Stimulated activated CD4-positive, alpha-beta T cell treated with anti-CD3 and anti-CD28 coated beads, Interleukin-15, amount 100 ng/mL, for 1 hour (primary cell): ENCODE results near the gene OR8D2.

Experiments
- DNase-seq, 2 donors: peaks; one replicate each; pipeline ENCODE4 v3.0.0-alpha.2; 2020; ENCODE audit warnings: low read depth in 1 of 2, low spot score in 1 of 2

Gene OR8D2

GRCh38 chr11:124320097-124320496 is at the start of gene OR8D2:
TSS of gene OR8D2 (minus strand) at chr11:124320197. CDS start at chr11:124320197, 0 bp downstream.
- DNase-seq = no peak

DNA sequence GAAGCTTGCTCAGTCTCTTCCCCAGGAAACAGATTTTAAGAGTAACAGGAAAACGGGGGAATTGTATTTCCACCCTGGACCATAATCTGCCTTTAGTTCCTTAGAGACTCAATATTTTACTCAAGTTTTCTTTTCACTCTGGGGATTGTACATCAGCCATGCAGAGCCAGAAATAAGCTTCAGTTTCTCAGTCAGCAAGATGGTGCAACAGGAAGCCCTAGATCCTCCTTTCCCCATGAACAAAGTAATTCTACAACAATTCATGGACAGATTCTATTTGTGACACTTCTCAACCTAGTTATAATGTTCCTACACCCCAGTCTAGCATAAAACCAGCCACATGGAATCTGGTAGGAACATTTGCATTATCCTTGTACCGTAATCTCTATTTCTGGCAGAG is 39.6 kb upstream of the OR8D2 start:
- DNase-seq = no peak

DNA sequence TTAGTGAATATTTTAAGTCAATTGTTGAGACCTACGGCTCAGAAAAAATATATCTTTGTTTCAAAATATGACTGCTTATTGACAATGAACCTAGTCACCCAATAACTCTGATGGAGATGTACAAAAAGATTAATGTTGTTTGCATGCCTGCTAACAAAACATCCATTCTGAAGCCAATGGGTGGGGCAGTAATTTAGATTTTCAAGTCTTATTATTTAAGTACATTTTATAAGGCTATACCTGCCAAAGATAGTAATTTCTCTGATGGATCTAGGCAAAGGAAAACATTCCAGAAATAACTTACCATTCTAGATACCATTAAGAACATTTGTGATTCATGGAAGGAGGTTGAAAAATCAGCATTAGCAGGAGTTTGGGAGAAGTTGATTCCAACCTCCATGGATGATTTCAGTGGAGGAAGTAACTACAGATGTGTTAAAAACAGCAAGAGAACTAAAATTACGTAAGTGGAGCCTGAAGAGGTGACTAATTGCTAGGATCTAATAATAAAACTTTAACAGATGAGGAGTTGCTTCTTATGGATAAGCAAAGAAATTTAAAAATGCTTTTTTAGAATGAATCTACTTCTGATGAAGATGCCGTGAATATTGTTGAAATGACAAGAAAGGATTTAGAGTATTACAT is 26.4 kb upstream of the OR8D2 start:
- DNase-seq = no peak

DNA sequence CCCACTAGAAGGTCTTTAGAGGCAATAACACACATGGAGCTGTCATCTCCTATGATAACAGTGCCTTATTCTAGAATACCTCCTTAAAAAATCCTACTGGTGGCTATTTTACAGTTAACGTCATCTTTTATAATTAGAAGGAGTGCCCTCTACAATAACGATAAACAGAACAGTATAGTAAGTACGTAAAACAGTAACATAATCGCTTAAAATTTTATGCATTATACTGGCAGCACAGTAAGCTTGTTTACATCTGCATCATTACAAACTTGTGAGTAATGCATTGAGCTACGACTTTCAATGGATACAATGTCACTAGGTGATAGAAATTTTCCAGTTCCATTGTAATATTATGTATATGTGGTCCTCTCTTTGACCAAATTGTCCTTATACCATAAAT is 24.3 kb upstream of the OR8D2 start:
- DNase-seq = no peak

DNA sequence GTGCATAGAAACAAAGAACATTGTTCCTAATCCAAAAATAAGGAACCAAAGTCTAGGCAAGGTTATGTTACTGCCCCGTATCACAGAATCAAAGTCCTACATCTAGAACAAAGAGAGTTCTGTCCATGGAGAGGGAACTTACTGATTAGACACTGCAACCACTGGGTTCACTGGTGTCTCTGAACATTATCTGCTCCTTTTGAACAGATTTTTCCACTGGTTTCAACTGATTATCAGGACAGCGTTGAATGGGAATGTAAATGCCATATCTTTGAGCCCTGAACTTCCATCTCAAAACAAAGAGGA is 20.1 kb upstream of the OR8D2 start:
- no peak for DNase-seq

DNA sequence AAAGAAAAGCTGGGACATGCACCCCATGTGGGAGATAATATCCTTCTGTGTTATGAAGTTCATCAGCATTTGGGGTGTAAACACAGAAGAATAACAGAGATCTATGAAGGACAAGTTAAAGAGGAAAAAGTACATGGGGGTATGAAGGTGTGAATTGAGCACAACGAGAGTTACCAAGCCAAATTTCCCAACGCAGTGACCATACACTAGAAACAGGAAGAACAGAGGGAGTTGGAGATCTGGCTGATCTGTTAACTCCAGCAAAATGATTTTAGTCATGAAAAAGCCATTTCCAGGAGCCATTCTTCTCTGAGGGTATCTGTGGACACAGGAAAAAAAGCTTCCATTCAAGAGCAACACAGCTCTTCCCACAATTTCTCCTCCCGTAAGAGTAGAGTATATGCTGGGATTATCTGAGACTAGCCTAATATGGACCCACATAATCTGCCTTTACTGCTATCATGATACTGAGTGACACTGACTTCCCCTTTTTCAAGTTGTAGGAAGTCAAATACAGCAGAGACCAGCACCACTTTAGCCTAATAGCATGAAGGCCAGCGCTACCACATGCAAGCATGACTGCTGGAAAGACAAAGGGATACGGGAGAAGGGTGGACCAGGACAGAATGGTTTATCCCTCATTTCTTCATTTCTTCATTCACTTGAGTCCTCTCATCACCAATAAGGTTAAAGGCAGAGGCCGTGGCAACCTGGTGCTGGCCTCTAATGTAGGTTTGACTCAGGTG is 19.6 kb upstream of the OR8D2 start:
- DNase-seq = no peak

DNA sequence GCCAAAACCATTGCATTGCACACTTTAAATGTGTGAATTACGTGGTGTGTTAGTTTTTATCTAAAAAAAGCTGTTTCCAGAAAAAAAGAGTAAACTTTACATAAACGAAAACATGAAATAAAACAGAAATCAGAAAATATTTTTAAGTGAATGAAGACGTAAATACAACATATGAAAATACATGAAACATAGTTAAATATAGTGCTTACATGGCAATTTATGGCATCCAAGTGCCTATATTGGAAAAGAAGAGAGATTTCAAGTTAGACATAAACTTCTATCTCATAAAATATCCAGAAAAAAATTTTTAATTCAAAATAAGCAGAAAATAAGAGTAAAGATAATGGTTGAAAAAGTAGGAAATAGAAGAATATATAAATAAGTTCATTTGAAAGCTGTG is 11.9 kb upstream of the OR8D2 start:
- no peak for DNase-seq

- no peak for DNase-seq
Observed at GRCh38 chr11:124329787-124330478, 9.9 kb upstream of the OR8D2 start.

- DNase-seq = no peak
Observed at GRCh38 chr11:124327775-124328174, 7.8 kb upstream of the OR8D2 start.

DNA sequence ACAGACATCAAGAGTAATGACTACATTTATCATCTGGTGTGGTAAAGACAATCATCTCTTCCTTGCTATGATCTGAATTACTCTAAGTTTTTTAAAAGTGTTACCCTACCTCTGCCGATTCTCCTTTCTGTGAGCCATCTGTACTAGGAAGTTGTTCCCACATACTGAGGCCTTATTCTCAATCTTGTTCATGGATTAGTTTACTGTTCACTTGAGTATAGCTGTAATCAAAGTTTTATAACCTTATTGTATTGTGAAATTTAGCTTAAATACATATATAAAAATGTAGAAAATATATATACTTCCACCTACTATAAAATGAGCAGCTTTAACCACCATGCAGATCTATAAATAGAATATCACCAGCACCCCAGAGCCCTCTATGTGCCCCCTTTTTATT is 2.4 kb upstream of the OR8D2 start:
- DNase-seq = no peak

DNA sequence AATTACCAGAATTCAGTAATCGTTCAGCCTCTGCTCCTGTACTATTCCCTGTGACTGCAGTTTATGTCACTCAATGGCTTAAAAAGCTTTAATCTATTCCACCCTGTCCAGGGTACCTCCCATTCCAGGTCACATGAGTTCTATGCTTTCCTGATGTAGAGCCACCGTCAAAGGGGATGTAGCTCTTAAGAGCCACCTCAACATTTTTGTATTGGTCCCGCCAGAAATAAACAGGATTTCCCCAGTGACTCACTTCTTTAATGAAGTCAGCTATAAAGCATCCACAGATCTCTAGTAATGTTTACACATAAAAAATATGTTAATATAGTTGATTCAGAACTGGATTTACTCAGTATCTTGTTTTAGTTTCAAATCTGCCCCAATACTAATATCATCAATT is 4.9 kb downstream of the OR8D2 start:
- DNase-seq = no peak

GRCh38 chr11:124313849-124314248 is 6.1 kb downstream of the OR8D2 start, which contains the start of gene OR8D1:
TSS of gene OR8D1 (minus strand) at chr11:124313949. CDS start at chr11:124310766, 3,183 bp downstream.
- DNase-seq = no peak

DNA sequence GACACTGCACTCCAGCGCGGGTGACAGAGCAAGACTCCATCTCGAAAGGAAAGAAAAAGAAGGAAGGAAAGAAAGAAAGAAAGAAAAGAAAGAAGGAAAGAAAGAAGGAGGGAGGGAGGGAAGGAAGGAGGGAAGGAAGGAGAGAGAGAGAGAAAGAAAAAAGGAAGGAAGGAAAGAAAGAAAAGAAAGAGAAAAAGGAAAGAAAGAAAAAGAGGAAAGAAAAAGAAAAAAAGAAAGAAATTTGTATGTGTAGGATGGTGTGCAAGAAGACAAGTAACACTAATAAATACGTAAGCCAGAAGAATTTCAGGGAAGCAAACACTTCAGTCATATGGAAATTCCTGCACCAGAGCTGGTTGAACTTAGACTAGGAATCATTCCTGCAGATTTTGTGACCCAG is 6.9 kb downstream of the OR8D2 start:
- no peak for DNase-seq

- no peak for DNase-seq
Observed at GRCh38 chr11:124311670-124312069, 8.3 kb downstream of the OR8D2 start.

DNA sequence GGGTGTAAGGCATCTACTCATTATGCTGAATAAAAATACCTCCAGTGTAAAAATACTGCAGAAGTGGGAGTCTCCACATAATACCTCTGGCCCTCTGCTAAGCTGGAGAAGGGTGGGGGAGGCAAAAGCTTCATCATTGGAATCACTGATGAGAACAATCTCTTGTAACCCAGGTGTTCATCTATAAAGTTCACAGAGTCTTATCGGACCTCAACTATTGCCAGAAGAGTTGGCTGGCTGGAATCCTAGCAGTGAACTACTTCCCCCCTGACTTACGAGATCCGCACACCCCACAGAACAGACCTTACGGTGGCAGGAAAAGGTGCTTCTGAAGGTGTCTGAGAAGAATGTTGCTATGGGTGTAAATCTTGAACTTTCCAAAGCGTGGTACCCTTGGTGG is 8.7 kb downstream of the OR8D2 start:
- no peak for DNase-seq

- DNase-seq = no peak
Observed at GRCh38 chr11:124310721-124311120, 9.3 kb downstream of the OR8D2 start.

DNA sequence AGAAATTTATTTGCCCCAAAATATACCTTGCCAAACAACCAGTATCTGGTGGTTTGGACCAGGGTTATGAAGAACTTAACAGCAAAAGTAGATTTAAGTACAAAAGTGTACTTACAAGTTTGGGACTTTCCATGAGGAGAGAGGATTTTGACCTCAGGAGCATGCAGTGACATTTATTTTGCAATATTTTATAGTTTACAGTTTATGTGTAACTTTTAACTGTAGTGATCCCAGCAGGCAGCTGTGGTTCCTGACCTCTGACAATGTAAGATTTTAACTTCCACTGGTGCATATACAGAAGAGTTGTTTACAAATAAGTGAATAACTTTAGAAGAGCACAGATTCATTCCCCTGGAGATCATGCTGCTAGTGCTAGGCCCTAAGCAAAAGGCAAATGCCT is 12.9 kb downstream of the OR8D2 start:
- DNase-seq = no peak

DNA sequence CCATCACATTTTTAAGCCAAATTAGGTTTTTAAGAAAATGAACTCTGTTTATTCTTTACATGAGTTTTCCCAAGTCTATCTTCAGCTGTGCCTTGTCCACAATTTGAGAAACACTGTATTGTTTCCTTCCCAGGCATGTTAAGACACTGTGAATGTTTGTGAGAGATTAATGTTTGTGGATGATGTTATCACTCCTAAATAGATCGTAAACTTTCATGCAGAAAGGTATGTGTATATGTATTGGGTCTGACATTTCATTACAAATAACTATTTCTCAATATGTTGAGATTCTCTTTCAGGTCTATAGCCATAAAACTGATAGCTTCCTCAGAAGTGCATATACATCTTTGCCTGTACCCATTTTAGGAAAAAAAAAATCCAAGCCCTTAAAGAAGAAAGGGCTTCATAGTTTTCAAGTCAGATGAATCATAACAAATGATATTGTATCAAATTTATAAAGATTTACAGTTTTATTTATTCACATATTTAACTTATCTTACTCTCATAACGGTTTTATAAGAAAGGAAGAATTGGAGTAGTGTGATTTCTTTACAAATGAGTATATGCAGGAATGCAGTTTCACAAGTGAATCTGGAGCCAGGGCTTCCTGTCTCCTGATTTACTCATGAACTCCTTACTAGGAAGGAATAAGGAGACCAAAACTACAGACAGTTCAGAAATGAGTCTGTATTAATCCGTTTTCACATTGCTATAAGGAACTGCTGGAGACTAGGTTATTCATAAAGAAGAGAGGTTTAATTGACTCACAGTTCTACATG is 17.5 kb downstream of the OR8D2 start:
- no peak for DNase-seq

- no peak for DNase-seq
Observed at GRCh38 chr11:124301548-124301947, 18.4 kb downstream of the OR8D2 start.

GRCh38 chr11:124297921-124298320 is 22.1 kb downstream of the OR8D2 start:
- no peak for DNase-seq

- DNase-seq = no peak
Observed at GRCh38 chr11:124296016-124296415, 24.0 kb downstream of the OR8D2 start.

GRCh38 chr11:124294687-124295086 is 25.3 kb downstream of the OR8D2 start:
- DNase-seq = no peak
